Mucosa of descending colon (tissue), 3 donors: ENCODE measurements around the gene GRAMD4. TPM values are rescaled to one million over a fixed set of nuclear protein-coding genes. Genes with fewer than 3 reads are reported as not detected.

ENCODE experiments used
- ATAC-seq: fragments of 200-7000 bp; cut with Tn5 transposase; one replicate; pipeline ENCODE4 v1.9.1; 2020; ENCODE audit warnings: mild to moderate bottlenecking, moderate library complexity
- DNase-seq, 3 donors: peaks; one replicate each; pipeline ENCODE4 v3.0.0-alpha.2; 2020
- H3K36me3 ChIP-seq: fragments of 200-600 bp; one replicate; pipeline ENCODE4 v1.8.0; 2021; ENCODE audit warnings: low read depth, mild to moderate bottlenecking
- H3K4me1 ChIP-seq: fragments of 200-600 bp; one replicate; pipeline ENCODE4 v1.8.0; 2021; ENCODE audit warnings: low read depth, mild to moderate bottlenecking
- H3K4me3 ChIP-seq: fragments of 200-600 bp; one replicate; pipeline ENCODE4 v1.8.0; 2021; ENCODE audit warnings: mild to moderate bottlenecking
- H3K9me3 ChIP-seq: fragments of 200-600 bp; one replicate; pipeline ENCODE4 v1.8.0; 2021; ENCODE audit warnings: mild to moderate bottlenecking
- CTCF ChIP-seq: fragments of 200-600 bp; IDR thresholded peaks from one replicate; pipeline ENCODE4 v1.8.0; 2022; ENCODE audit warnings: antibody characterized with exemption, mild to moderate bottlenecking
- intact Hi-C, 2 donors: fragments of 100-400 bp; cut with DNase I in 1 of 2; cut with micrococcal nuclease in 1 of 2; formaldehyde crosslinking; loops; one replicate each; pipeline versions ENCODE4 v1.11.0 to v1.11.1; 2022; cut with DNase I, micrococcal nuclease
- total RNA-seq, 3 donors: library from RNA; stranded (reverse); fragmentation: NEBNext Ultra II Directional in 2 of 3; extraction: Animal tissue kit (Norgen Biotek cat#: 25700) in 2 of 3; gene quantifications; one replicate each; pipeline versions ENCODE4 v1.2.1 to v1.2.4, GENCODE V29; 2021 to 2023
- donor health status: DM: no; HTN: no; CAD: no; lungs with moderate emphysema.
- donor health status: DM: no; HTN: no; CAD: no.
- donor health status: DM: no; HTN: yes; CAD: no.

Gene GRAMD4
- total RNA-seq, 3 donors from 2014 or later: 114 to 203 (median 197) TPM

GRCh38 chr22:46593211-46593681 is 26.9 kb upstream of the GRAMD4 start:
- intact Hi-C loops: no loop called here
- no peak for TF ChIP-seq CTCF
- Histone ChIP-seq H3K4me3 (no peak overlapping the region), H3K36me3 (no peaks in the 10 kb centered on the region), H3K4me1 (peaks cover 34% of the 10 kb centered on the region), H3K9me3 (no peaks in the 10 kb centered on the region)
- ATAC-seq: peak; percentile 28
- peak; percentile 36 to 72 (median 45) for DNase-seq

GRCh38 chr22:46593996-46594946 is 25.9 kb upstream of the GRAMD4 start:
- no peaks in the 10 kb centered on the region for H3K36me3 ChIP-seq
- H3K4me1 ChIP-seq: peaks cover 33% of the 10 kb centered on the region
- no peak overlapping the region for H3K4me3 ChIP-seq
- no peak for TF ChIP-seq CTCF
- no peaks in the 10 kb centered on the region for H3K9me3 ChIP-seq
- ATAC-seq (no peak), DNase-seq (peak in 1 of 3 donors; percentile 10)
- intact Hi-C loops: no loop called here

- intact Hi-C loops: no loop called here
- H3K4me1 ChIP-seq: peaks cover 33% of the 10 kb centered on the region
- DNase-seq: peak in 1 of 3 donors; percentile 18
- no peaks in the 10 kb centered on the region for H3K36me3 ChIP-seq
- no peak for ATAC-seq
- H3K9me3 ChIP-seq: no peaks in the 10 kb centered on the region
- TF ChIP-seq CTCF: no peak
- no peak overlapping the region for H3K4me3 ChIP-seq
These were observed 25.3 kb upstream of the GRAMD4 start for GRCh38 chr22:46594947-46595298.

GRCh38 chr22:46595545-46595944 is 24.6 kb upstream of the GRAMD4 start:
- H3K4me1 ChIP-seq: peaks cover 33% of the 10 kb centered on the region
- H3K36me3 ChIP-seq: no peaks in the 10 kb centered on the region

GRCh38 chr22:46596032-46596441 is 24.1 kb upstream of the GRAMD4 start:
- H3K4me3 ChIP-seq: no peak overlapping the region
- ATAC-seq (no peak), DNase-seq (peak in 2 of 3 donors; percentile 26 to 36)
- no peaks in the 10 kb centered on the region for H3K9me3 ChIP-seq
- H3K4me1 ChIP-seq: peaks cover 33% of the 10 kb centered on the region
- no peak for TF ChIP-seq CTCF
- no peaks in the 10 kb centered on the region for H3K36me3 ChIP-seq
- intact Hi-C loops: no loop called here

More at GRCh38 chr22:46595545-46595944, 24.6 kb upstream of the GRAMD4 start:
- H3K9me3 ChIP-seq: no peaks in the 10 kb centered on the region
- no peak for TF ChIP-seq CTCF
- no peak overlapping the region for H3K4me3 ChIP-seq
- ATAC-seq (no peak), DNase-seq (peak in 1 of 3 donors; percentile 43)
- intact Hi-C loops: no loop called here
